GM19455 (cell line): ENCODE measurements around the gene CHRNB1.

Experiments
- ATAC-seq: cut with Tn5 transposase; IDR thresholded peaks from one replicate; pipeline ENCODE4 v1.9.1; 2021; ENCODE audit not compliant: unreplicated experiment

CHRNB1 gene

DNA sequence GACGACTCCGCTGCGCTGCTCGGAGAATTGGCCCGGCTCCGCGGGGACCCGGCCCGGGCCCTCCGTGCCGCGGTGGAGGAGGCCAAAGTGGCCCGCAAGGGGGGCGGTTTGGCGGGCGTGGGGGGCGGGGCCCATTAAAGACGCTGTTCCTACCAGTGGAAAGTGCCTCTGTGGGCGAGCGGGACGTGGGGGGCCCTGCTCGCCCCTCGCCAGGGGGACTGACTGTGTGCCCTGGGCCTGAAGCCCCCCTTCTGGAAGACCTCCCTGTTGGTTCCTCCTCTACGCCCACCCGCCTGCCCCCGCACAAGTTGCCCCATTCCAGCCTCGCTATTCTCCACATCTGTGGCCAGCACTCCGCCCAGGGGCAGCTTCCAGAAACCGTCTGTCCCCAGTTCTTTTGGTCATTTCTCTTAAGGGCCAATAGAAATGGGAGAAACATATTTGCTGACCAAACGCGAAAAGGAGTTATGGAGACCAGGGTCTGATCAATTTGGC lies 7.4 kb upstream of the CHRNB1 start:
- ATAC-seq: peak; percentile 1

DNA sequence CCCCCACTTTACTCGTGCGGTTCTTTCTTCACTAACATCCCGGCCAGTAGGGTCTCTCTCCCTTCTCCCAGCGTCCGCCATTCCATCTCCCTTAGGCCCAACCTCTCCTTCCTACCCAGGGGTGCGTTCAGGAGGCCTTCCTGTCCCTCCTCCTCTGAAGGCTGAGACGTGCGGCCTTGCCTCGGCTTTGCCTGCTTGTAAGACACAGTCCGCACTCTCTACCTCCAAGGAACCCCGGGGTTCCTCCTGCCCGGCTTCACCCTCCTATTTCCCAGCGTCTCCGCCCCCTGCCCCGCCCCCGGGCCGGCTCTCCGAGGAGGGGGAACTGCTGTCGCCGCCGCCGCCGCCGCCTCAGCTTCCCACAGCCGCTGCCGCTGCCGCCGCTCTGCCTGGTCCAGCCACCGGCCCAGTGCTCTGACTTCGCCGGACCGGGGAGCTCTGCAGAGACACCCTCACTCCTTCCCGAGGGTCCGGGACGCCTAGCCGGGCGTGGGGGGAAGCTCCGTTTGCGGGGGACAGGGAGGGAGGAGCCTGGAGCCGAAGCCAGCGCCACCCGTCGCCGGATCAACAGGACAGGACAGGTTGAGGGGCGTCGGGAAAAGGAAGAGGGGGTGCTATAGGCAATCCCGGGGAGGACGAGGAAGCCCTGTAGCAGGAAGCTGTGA lies 6.8 kb upstream of the CHRNB1 start:
- no peak for ATAC-seq

DNA sequence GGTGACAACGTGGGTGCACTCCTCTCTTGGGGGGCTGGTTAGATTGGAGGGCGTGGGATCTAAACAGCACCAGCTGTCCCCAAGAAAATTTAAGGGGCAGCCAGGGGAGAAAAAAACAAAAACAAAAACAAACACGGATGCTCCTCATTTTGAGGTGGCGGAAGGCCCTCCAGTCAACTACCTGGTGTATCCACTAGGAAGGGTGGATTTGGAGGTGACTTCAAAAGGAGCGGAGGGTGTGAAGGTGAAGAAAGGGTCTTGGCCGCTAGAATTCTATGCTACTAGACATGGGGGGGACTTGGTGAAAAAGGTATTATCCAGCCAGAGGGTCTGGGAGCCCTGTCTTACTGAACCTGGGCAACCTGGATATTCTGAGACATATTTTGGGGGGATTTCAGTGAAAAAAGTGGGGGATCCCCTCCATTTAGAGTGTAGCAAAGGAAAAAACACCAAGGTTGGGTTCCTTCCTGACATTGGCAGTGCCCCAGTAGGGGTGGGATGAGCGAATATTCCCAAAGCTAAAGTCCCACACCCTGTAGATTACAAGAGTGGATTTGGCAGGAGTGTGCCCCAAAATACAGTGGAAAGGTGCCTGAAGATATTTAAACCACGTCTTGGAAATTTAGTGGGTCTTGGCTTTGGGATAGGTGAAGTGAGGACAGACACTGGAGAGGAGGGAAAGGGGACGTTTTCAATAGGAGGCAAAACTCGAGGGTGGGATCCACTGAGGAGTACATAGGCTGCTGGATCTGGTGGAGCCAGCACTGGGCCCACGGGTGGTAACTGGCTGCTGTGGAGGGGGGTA lies 6.0 kb upstream of the CHRNB1 start:
- no peak for ATAC-seq

DNA sequence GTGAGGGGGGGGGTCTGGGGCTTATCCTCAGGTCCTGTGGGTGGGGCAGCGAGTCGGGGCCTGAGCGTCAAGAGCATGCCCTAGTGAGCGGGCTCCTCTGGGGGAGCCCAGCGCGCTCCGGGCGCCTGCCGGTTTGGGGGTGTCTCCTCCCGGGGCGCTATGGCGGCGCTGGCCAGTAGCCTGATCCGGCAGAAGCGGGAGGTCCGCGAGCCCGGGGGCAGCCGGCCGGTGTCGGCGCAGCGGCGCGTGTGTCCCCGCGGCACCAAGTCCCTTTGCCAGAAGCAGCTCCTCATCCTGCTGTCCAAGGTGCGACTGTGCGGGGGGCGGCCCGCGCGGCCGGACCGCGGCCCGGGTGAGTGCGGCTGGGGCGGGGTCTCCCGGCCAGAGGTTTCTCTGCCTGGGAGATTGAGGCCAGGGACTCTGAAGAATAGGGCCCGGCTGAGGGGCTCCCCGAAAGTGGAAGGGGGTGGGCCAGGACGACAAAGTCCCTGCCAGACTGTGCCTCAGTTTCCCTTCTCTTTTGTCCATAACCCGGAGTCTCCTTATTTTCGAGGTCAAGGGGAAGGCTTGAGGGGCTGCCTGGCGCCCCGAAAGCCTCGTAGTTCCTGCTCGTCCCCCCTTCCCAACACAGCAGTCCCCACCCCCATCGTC lies 5.3 kb upstream of the CHRNB1 start, which contains the start of gene FGF11:
Gene FGF11, plus strand, starts transcription at position 51 of the 651 bp plus-strand sequence. Its CDS starts 109 bp downstream, at position 160.
- ATAC-seq: no peak

DNA sequence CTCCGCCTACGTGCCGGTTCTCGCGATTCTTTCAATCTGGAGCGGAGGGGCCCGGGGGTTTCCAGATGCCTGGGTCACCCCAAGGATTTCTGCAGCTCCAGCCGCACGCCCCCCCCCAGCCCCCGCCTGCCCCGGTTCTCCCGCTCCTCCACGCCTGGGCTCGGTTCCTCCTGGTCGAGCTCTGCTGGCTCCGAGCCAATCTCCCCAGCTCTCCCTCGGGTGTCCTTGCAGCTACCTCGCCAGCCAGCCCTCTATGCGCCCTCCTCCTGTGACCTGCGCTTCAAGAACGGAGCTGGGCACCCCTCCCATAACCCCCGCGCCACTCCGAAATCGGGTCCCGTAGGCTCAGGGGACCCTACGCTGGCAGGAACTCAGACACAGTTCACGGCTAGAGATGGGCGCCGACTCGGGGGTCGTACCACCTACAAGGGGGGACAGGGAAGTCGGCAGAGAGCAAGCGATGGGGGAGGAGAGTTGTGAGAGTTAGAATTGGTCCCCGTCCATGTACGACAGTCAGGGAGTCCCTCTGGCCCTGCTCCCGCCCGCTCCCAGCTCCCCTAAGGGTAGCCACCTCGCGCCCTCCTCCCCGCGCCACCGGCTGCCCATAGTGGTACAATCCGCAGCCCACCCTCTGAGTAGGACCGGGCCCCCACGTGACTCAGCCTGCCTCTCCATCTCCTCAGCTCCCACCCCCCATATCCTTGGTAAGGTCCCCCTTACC lies 4.6 kb upstream of the CHRNB1 start:
- no peak for ATAC-seq

DNA sequence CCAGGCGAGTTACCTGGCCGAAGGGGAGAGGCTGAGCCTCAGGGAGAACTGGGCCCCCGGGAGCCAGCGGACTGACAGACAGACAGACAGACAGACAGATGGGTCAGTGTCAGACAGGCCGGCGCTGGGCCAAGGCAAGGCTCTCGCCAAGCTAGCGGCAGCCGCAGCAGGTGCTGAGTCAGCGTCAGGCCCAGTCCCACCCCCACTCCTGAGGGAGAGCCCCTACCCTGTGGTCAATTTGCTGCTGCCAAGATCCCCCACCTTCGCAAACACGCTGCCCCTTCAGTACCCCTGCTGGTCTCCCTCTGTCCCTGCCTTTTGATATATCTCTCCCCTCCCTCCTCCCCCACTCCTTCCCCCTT lies 4.0 kb upstream of the CHRNB1 start:
- no peak for ATAC-seq

DNA sequence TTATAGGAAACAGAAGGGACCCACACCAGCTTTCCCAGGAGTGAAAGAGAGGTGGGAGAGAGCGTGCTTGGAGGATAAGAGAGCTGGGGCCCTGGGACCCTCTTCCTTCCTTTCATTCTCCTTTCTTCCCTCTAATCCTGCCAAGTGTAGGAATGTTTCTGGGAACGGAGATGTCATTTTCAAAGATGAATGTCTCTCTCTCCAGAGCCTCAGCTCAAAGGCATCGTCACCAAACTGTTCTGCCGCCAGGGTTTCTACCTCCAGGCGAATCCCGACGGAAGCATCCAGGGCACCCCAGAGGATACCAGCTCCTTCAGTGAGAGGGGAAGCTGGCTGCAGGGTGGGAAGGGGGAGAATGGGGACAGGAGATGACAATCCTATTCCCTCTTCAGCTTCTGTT lies 3.6 kb upstream of the CHRNB1 start:
- ATAC-seq: no peak

DNA sequence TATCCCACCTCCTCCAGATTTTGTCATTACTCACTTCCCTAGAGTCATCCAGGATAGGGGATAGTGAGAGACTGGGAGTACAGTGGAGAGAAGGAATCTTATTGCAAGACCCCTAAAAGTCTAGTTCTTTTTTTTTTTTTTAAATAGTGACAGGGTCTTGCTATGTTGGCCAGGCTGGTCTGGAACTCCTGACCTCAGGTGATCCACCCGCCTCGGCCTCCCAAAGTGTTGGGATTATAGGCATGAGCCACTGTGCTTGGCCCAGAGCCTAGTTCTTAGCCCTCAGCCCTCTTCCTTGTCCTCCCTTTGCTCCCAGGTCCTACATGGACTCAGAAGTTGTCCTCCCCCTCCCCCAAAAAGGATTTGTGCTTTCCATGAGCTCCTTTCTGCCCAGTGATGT lies 2.7 kb upstream of the CHRNB1 start:
- no peak for ATAC-seq

DNA sequence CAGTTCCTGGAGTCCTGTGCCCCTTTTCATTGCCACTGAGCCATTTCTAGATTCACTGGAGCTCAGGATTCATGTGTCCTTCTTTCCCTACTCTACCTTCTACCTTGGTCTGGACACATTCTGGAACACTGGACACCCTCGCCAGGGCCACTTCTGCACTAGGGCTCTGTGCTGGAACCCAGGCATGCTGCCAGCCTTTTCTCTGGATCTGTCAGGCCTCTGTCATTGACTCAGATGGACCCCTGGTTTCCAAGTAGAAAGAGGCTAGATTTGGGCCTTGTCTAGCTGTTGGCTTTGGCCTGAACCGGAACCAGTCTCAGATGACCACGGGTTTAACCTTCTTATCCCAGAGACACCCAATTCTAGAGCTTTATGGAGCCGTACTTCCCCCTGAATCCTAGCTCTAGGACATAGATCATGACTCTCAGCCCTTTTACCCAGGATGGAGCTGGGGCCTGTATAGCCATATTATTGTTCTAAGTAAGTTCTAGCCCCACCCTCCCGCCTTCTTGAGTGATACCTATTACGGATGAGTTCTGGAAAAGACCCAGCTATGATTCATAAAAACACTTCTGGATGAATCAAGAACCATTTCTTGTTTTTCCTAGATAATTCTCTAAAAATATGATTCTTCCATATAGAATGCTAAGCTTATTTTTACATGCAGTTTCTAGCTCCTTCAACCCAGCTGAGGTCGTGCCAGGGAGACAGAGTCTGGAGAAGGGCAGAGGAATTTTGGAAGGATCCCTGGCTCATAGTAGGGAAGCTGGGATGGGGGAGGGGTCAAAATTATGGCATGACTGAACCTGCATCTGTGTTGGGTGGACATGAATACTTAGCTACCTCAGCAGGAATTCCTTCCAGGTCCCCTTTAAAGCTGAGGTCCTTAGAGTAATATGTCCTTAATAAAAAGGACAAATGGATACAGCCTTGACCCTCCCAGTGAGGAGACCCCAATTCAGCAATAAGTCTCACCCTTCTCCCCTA lies 1.1 kb upstream of the CHRNB1 start:
- no peak for ATAC-seq

DNA sequence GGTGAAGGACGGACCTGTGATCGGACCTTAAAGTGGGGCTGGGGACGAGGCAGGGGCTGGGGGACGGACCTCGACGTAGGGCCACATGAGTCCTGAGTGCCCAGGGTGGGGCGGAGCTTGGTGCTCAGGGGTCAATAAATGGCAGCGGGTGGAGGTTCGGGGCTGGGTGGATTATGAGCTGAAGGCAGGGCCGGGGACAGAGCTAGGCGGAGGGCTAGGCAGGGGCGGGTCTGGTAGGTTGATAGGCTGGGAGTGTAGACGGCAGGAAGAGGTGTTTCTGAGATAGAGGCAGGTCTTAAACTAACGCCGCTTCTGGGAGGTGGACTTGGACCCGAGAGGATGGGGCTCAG lies 733 bp downstream of the CHRNB1 start:
- ATAC-seq: peak; percentile 27

DNA sequence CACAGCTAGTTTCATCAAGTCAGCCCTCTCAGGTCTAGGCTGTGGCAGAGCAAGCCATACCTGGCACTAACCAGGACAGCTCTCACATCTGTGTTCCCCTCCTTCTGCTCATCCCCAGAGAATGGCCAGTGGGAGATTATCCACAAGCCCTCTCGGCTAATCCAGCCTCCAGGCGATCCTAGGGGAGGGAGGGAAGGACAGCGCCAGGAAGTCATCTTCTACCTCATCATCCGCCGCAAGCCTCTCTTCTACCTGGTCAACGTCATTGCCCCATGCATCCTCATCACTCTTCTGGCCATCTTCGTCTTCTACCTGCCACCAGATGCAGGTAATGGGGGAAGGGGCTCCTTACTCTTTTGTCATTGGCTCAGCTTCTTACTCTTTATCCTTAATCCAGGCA lies 3.6 kb downstream of the CHRNB1 start:
- ATAC-seq: no peak

DNA sequence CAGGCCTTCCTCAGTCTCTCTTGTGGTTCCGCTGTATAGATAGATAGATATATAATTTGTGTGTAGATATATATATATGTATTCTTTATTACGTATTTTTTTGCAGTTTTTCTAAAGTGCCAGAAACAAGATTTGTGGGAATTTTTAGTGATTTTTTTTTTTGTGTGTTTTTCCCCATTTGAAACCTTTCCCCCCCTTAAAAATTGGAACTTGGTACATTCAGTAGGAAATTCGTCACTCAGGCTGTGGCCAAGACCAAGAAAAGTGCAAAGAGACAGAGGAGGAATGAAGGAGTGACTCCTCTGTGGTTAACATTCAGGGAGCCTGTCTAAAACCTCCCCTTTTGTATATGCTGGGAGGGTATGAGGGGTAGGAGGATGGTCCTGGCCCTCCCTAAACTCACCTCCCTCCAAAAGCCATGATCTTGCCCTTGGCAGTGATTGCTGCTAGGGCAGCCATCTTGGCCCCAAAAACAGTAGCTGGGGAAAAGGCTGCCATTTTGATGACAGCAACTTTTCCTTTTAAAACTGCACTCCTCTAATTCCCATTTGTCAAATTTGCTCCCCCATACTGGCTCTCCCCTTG lies 15.2 kb downstream of the CHRNB1 start:
- ATAC-seq: no peak

DNA sequence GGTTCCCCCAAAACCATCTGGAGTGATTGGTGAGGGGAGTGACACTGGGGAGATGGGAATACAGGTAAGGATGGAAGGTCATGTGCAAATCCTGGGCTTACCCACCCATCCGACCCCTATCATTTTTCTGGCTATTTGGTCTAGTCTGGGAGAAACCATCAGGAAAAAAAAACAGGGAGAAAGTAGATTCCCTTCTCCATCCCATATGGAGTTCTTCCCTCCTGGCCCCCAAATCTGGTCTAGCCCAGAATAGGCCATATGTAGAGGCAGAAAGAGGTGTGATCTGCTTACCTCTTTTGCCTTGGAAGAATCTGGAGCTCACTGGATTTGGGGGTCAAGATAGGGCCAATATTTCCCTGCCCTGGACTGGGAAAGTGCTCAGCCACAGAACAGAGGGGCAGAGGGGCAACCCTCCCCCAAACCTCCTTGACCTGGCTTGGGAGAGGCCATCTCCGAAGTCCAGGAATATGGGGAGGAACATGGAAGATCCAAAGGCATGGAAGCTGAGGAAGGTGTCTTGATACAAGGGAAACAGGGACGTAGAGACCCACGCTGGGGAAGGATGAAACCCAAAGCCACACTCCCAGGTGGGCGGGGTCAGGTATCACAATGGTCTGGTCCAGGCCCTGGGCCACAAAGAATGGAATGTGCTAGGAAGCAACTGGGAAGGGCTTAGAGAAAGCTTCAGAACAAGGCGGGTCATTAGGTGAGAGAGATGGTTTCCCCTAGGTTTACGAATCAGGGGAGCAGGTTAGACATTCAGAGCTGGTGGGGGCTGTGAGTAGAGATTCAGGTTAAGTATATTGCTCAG lies 16.2 kb downstream of the CHRNB1 start:
- ATAC-seq: no peak

DNA sequence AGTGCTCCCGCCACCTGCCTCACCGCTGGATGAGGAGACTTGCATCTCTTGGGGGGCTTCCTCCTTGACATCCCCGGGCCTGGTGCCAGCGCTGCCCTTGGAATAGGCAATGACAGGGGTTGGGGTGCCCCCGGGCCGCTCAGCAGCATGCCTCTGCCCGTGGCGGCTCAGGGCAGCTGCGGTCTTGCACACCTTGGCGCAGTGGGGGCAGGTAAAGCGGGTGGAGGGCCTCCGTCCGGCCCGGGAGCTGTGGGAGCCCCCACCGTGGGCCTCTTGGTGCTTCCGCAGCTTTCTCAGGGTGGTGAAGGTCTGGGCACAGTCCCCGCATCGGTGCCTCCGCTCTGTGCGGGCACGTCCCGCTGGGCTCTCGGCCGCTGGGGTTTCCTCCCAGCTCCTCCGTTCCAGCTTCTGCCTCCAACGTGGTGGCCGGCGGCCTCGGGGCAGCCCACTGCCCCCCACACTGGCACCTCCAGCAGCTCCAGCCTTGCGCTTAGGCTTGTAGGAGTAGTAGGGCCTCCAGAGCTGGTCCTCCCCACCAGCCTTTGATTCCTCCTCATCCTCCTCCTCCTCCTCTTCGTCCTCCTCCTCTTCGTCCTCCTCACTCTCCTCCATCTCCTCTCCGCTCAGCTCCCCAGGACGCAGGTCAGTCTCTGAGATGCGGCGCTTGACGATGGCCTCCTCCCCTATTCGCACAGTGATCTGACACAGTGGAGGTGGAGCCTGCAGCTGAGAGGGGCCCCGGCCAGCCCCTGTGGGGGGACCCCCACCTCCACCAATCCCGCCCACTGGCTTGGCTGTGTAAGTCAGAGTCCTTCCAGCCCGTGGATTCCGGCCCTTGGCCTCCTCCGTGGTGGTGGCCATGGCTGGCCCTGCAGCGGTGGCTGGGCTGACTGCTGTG lies 17.9 kb downstream of the CHRNB1 start:
- no peak for ATAC-seq

DNA sequence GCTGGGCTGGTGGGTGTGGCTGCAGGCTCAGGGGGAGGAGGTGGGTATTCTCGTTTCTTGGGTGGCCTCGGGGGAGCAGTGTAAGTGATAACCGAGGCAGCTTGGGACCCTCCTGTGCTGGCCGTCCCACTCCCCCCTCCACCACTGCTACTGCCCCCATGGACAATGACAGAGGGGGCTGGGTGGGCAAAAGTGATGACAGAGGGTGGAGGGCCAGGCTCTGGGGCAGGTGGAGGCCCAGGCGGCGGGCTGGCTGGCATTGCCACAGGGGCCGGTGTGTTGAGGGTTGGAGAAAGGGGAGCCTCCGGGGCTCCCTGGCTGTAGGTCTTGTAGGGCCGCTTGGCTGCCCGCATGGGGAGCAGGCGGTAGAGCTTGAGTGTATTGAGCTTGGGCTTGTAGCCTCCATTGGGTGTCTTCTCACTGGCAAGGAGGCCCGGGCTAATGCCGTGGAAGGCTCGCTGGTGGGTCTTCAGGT lies 18.5 kb downstream of the CHRNB1 start:
- ATAC-seq: no peak

DNA sequence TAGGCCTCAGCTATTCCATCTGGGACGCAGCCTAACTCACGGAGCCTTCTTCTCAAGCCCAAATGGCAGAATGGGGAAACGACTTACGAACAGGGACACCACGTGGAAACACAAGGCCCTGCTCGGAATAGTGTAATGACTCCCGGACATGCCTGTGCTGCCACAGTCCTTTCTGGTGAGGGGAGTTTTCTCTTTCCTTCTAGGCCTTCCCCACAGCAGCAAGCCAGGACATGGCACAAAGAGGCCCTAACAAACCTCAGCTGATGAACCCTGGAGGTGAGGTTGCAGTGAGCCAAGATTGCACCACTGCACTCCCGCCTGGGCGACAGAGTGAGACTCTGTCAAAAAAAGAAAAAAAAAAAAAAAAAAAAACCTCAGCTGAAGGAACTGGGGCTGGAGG lies 19.2 kb downstream of the CHRNB1 start:
- ATAC-seq: no peak

DNA sequence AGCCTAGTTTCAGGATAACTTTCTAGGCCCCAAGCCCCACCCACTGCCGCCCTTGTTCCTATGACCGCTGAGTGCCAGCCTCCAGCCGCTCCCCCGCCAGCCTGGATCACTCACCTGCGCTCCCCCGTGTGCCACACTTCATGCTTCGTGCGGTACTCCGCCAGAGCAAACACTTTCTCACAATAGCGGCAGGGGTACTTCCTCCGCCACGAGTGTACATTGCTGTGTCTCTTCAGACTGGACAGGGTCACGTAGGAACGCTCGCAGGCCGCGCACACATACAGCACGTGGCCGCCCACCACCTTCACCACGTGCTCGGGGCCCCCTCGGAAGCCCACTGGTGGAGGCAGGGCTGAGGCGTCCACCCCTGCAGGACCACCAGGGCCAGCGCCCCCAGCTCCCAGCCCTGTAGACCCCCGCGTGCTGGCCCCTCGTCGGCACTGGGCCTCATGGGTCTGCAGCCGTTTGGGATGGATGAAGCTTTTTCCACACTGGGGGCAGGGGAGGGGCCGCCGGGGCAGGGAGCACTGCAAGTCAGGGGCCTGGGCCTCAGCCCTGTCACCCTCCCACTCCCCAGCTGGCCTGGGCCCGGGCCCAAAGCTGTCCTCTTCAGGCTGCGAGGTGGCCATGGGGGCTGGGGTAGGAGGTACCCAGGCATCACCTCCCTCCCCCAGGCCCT lies 20.9 kb downstream of the CHRNB1 start:
- ATAC-seq: no peak
